Activated CD4-positive, alpha-beta T cell treated with anti-CD3 and anti-CD28 coated beads, Interleukin-2, Interleukin-6, amounts not matched to agents 100 ng/mL and 50 ng/mL, durations not matched to agents 16 hours and 8 hours (primary cell): ENCODE results near the gene PDLIM7.
A peak's percentile ranks its signal among the peaks of the same experiment; 100 is the strongest.

ENCODE experiments used
- DNase-seq: peaks from one replicate; pipeline ENCODE4 v3.0.0-alpha.2; 2020

The PDLIM7 gene

DNA sequence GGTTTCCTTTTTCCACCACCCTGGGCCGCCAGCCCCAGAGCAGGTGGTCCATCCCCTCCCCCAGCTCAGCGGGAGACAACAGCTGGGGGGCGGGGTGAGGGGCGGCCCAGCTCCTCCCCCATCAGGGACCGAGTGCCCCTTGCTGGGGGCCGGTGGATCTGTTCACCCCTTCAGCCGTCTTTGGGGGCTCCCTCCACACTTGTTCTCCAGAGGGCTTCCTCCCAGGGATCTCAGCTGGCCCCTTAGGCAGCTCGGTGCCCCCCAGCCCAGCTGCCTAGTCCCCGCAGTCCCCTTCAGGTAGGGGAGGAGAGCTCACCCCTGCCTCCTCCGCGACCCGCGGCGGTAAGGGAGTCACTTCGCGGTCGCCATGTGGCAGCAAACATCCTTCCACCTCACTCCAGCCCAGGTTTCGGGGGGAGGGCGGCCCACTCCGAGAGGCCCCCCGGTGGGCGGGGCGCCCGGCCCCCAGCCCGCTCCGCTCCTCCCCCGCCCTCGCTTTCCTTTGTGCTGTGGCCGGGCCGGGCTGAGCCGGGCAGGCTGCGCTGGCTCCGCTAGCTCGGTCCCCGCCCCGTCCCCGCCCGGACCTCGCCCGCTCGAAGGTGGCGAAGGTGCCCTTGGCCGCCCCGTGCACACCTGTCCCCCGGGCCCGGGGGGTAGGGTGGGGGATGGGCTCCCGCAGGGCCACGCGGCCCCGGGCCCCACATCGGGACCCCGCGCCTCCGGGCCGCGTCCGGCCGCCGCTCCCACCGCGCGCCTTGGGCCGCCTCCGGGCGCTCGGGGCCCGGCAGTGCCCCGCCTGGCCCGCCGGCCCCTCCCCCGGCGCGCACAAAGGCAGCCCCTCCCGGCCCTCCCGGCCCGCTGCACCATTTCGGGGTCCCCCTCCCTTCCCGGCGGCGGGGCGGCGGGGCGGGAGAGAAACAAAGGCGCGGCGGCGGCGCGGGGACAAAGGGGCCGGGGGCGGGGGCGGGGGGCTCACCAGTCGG is 24.7 kb downstream of the PDLIM7 start:
- DNase-seq: peak; percentile 44

DNA sequence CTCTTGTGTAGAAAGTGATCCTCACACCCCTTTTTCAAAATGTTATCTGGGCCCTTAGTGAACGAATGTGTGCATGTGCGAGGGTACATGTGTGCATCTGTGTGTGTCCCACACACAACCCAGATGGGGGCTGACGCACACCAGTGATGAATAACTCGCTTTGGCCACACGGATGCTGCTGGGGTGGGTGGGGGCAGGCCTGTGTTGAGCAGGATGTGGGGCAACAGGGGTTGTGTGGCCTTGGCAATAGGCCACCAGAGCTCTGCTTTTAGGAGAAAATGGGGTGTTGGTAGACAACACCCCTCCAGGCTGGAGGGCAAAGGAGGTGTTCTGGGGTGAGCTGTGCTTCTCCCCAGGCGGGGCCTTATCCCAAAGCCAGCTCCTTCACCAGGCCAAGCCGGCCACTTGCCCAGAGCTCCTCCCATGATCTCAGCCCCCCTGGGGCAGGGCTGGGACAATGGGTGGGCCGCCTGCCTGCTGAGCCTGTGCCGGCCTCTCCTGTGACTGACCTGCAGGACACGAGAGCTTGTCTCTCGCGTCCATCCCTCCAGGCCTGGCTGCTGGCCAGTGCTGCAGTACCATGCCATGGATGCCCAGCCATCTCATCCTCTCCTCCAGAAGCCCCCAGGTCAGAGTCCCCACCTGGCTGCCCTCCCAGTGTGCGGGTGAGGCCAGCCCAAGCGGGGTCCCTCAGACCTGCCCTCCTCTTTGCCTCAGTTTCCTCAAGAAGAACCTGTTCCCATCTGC is 25.6 kb downstream of the PDLIM7 start:
- no peak for DNase-seq

DNA sequence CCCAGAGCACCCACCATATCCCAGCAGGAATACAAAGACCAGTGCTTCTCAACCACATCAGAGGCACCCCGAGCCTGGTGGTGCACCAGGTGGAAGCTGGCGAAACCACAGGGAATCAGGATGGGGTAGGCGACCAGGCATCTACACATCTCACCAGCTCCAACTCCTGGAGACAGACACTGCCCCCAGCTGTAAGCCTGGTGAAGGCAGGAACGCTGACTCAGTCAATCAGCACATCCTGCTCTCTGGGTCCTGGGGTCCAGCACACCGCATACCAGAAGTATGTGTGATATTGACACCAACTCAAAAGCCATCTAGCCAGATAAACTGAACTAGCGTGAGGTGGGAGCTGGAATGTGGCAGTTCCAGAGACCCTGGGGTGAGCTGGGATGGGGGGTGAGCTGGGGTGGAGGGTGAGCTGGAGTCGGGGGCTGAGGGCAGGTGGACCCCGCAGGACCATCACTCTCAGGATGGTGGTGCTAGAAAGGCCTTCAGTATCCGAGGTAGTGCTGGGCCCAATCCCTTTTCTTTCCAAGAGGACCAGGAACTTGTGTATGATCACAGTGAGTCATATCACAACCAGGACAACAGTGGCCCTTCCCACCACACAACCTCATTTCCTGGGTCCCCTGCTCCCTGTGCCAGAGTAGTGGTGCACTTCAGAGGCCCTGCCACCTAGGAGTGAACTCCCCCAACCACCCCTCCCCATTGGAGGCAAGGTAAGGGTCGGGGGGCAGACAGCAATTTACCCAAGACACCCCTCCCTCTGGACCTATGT is 26.5 kb downstream of the PDLIM7 start:
- no peak for DNase-seq

DNA sequence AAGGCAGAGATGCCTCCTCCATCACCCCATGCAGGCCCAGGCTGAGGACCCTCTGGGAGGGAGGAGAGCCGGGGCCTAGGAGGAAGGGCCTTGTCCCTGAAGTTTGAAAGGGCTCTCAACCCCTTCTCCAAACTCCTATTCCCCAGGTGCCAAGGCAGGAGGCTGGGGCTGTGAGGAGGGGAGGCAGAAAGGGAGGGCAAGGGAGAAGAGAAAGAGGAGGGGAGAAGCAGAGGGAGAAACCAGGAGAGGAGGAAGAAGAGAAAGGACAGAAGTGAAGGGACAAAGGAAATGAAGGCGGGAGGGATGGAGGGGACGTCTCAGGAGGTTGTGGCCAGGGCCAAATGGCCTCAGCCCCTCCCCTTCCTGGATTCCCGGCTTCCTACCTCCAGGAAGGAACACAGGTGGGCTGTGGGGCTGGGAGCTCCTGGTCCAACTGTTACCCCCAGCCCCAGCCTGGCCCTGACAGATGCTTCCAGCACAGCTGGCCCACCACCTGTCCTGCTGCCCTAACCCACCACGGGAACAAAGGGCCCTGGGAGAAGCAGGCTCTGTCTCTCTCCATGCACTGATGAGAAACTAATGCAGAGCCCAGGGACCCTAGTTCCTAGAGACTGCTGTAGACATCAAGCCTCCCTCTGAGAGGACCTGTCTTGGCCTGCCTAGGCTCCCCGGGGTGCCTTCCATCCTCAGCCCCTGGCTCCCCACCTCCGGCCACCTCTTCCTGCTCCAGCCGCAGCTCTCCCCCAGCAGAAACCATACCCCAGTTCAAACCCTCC is 27.5 kb downstream of the PDLIM7 start:
- DNase-seq: no peak

DNA sequence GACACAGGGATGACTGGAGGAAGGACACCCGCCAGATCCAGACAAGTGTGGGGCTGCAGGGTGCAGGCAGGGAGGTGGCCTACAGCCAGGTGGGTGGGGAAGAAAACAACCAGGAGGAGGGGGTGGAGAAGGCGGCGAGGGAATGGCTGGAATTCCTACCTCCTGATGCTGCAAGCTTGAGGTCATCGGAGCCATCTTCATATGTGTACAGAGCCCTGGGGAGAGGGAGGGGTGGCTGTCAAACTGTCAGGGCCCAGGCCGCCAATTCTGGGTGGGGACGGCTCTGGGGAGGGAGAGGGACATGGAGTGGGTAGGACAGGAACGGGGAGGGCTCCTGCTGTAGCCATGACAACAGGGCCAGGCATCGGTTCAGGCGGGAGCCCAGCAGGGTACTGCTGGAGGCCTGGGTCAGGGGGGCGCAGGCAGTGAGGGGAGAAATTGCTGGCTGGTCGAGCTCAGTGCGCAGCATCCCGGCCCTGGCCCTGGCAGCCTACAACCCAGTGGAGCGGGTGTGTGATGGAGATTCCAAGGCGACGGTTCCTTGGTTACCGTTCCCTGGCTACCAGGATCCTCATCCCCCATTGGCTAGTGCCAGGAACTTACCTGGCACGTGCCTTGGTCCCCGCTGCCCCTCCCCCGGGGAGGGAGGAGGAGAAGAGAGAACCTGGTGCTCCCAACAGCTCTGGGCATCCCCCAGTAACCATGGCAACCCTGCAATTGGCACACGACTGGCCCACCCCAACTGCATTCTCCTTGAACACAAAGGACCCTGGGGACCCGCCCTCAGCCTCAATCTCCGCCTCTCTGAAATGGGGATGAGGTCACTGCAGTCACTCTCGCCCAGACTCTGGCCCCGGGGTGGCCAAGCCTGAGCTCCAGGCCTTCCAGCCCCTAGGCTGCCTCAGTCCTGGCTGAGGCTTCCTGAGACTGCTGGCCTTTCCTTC is 28.4 kb downstream of the PDLIM7 start:
- DNase-seq: no peak

DNA sequence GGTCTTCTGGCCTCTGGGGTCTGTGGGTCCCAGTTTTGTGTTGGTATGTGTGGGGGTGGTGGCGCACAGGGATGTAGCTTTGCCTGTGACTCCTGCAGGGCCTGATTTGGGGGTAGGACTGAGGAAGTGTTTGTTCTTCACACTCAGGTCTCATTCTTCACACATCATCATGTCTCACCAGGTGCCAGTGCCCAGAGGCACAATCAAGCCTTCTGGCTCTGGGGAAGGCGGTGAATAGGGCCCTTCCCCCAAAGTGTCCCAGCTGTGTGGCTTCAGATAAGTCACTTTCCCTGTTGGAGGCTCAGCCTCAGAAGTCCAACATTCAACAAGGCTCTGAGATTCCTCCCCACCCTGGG is 29.1 kb downstream of the PDLIM7 start:
- DNase-seq: no peak

DNA sequence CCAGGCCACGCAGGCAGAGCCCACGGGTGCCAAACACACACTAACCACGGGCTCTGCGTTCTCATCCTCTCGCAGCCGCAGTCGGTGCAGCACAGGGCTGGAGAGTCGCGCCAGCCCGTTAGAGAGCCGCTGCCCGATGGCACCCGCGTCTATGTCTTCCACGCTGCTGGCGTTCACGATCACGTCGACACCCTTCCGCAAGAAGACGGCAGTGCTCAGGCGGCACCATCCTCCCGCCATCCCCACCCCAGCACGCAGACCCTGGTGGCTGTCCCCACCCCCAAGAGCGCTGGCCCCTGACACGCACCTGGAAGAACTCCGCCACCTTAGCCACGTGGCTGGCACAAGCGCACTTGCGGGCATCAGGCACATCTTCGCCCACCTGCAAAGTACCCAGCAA is 30.0 kb downstream of the PDLIM7 start:
- no peak for DNase-seq

DNA sequence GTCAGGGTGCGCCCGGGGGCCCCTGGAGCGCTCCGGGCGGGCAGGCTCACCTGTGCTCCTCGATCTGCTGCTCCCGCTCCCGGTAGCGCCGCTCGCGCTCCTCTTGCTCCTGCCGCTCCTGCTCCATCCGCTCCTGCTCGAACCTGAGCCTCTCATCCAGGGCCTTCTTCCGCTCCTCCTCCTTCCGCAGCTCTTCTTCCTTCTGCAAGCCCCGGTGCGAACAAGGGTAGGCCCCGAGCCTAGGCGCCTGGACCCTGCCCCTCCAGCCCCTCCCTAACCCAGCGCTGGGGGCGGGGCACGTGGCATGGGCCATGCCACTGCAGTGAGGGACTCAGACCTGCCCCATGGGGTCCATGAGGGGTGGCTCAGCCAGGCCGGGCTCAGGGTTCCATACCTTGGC is 30.5 kb downstream of the PDLIM7 start:
- no peak for DNase-seq

DNA sequence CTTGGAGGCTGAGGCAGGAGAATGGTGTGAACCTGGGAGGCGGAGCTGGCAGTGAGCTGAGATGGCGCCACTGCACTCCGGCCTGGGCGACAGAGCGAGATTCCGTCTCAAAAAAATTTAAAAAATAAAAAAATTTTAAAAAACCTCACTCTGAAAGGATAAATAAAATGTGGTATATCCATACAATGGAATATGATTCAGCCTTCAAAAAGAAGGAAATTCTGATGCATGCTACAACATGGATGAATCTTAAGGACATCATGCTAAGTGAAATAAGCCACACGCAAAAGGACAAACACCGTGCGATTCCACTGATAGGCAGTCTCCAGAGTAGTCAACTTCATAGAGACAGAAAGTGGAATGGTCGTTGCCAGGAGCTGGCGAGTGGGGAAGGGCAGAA is 32.4 kb downstream of the PDLIM7 start:
- no peak for DNase-seq

DNA sequence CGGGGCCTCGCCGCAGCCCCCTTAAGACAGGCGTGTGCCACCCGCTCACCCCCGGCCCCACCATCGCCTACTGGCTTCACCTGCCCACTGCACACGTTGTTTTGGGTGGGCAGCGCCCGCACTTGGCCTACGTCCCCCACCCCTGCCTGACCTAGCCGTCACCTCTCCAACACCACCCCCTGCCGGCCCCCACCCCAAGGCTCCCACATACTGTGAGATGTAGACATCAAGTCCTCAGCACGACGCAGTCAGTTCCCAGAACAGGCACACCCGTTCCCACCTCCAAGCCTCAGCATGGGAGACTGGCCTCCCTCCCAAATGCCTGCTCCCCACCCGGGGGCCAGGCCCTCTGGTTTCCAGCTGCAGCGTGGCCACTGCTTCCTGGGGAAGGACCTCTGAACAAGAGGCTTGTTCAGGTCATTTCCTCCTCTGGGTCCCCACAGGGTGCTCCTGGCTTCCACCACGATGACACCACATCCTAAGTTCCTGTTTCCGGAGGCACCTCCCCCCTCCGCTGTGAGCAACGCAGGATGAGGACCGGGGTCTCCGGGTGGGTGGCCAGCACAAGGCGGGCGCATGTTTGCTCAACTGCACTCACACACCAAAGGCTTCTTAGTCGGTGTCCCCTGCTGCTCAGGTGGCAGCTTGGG is 35.3 kb downstream of the PDLIM7 start:
- no peak for DNase-seq

DNA sequence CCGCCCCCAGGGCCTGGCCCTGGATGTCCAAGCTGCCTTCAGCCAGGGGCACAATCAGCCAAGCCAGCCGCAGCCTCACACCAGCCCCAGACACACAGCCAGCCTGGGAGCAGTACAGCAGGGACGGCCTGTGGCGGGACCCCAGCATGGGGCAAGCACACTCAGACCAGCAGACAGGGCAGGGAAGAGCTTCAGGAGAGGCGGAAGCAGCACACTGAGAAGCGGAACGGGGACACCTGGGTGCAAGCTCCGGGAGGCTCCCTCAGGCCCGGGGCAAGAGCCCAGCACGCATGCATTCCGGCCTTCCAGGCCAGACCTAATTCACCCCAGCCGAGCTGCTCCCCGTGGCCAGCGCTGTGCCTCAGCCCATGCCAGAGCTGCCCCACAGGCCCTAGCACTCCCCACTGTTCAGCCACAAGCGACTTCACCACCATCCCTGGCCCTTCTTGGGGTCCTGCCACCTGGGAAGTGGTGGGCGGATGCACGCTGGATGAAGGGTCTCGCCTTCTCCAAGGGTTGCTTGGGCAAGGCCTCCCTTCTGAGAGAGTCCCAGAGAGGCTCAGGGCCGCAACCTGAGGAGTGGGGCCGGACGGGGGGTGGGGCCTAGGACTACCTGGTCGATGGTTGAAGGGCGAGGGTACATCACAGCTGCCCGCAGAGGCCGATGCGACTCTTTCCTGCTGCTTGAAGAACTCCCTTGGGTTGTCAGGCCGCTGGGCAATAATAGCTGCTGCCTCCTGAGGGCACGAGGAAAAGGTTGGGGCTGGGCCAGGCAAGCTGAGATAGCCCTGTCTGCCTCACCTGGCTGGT is 37.4 kb downstream of the PDLIM7 start:
- DNase-seq: no peak

DNA sequence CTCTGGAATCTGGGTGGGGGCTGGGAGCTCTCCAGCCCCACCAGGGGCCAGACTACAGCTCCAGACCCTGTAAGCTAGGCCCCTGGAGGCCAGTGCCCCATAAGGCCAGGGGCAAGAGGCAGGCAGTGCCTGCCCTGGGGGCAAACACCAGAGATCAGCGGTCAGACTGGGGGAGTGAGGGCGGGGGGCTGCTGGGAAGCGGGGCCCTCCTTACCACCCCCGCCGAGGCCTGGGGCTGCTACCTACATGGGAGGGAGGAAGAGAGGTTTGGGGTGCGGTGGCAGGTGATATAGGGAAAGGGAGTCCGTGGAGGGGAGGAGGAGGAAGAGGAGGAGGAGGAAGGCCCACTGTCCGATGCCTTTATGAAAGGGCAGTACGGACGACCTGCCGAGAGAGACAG is 38.0 kb downstream of the PDLIM7 start:
- no peak for DNase-seq

DNA sequence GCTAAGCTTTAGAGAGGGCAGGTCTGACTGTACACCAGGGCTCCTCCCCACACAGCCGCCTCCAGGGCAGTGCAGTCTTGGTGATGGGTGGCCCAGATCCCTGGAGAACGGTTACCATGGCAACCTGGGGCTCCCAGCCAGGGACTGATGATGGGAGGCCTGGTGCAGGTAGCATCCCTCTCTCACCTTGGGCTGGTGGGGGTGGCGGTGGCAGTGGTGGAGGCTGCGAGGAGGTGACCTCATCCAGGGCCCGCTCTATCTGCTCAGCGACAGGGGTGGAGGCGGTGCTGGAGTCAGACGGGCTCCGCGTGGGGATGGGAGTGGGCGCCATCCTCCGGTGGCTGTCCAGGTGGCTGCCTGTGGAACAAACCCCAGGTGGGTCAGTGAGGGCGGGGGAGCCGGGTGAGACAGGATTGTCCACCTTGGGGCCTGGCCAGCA is 38.5 kb downstream of the PDLIM7 start:
- no peak for DNase-seq

DNA sequence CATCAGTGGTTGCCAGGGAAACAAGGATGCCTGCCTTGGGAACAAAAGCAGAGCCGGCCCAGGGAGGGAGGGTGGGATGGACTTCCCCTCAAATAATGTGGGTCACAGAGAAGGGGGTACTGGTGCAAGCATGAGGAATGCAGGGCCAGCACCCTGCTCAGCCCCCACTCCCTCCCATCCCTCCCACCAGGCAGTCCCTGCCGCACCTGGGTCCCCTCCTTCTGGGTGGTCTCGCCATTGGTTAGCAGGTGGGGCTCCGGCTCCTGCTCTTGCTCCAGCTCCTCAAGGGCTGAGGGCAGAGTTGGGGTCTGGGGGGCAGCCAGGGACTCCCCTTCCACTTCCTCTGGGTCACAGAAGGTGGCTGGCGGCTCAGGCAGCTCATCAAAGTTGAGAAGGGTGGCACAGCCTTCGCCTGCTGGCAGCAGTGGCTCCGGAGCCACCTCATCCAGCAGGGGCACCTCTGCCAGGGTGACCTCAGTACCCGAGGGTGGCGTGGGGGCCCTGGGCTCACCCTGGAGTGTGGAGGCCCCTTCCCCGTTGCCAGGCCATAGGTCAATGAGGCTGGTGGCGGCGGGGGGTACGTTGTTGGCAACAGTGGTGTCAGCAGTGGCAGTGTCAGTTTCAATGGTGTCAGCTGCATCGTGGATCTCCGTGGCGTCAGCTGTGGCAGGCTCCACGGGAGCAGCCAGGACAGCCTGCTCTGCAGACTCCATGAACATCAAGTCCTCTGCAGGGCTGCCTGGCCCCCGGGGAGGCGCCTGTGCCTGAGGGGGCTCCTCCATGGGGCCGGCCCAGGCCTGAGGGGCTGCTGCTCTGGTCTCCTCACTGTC is 39.3 kb downstream of the PDLIM7 start:
- no peak for DNase-seq

DNA sequence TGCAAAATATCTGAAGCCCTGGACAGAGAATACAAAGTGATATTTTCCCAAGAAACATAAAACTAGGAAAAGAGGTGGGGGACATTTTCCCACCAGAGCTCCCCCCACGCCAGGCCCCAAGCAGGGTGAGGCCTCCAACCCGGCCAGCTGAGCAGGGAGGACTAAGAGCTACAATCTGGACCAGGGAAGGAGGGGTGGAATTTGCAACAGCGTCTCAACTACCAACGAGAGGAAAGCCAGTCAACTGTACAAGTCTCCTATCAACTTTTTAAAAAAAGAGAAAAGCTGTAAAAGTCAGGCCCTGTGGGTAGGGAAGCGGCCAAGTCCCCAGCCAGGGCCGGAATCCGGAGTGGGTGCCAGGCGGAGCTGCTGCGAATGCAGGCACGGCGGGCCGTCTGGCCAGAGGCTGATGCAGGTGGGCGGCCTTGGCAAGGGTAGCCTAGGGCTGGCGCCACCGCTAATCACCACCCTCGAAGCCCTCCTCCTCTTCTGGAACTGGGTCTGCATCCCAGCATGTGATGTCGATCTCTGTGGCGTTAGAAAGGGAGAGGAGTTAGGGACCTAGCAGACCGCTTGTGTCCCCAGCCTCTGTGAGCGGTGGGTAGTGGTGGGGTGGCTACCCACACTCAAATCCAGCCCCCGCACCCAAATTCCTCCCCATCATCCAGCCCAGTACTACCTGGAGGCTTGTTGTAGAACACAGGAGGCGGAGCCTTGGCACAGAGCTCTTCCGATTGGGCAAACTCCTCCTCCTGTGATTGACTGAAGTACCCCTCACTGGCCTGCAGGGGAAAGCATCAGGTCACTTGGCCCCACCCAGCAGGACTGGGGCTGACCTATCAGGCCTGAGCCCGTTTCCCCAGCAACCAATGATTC is 40.2 kb downstream of the PDLIM7 start:
- peak; percentile 78 for DNase-seq

DNA sequence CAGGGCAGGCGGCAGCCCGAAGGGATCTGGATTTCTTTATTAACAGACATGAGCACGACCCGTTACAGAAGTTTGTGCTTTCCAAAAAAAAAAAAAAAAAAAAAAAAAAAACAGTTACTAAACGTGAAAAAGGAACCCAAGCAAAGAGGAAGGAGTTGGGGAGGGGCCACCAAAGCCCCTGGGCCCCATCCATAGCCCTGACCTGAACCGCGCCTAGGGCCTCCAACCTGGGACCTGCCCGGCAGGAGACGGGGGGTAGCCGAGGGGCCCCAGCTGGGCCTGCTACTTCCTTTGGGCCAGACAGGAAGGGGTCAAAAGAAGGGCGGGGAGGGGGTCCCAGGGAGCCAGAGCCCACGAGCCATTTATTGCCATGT is 40.8 kb downstream of the PDLIM7 start:
- DNase-seq: no peak

DNA sequence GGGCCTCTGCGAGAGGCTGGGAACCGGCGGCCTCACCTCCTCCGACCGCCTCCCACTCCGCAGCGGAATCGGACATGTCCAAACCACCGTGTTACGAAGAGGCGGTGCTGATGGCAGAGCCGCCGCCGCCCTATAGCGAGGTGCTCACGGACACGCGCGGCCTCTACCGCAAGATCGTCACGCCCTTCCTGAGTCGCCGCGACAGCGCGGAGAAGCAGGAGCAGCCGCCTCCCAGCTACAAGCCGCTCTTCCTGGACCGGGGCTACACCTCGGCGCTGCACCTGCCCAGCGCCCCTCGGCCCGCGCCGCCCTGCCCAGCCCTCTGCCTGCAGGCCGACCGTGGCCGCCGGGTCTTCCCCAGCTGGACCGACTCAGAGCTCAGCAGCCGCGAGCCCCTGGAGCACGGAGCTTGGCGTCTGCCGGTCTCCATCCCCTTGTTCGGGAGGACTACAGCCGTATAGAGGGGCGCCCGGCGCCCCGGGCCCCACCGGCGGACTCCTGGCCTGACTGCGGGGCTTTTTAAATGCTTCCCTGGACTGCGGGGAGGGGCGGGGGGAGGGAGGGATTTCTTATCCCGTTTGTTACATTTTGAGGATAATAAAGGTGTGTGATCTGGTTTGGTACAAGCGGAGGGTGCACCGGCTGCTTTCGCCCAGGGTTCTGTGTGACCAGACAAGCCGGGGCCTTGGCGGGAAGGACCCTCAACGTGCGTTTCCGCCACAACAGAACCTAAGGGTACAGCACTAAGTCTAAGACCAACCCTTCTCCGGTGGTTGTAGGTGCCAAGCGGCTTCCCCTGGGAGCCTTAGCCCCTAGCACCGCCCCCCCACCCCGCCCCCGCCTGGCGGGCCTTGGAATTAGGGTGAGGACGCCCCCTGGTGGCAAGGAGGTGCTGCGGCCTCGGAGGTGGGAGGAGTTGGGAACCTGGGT is 41.5 kb downstream of the PDLIM7 start:
- peak; percentile 97 for DNase-seq
